ENCODE results near the gene KIN. TPM values are rescaled to one million over a fixed set of nuclear protein-coding genes. Genes with fewer than 3 reads are reported as not detected.

KIN gene
- polyA plus RNA-seq, 1 of the 3 experiments (the other 2 are of a cell fraction), result 3.2 TPM

DNA sequence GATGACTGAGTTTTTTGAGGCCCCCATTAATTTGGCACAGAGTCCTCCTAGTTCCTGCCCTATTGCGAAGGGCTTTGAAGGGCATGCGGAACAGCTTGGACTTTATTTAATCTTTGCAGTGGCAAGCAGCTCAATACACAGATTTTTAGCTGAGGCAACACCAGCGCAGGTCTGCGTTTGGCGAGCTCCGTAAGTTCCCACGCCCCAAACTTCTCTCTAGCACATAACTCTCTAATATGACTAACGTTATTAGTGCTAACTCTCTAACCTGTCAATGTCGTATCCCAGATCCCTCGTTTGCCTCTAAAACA, 30.1 kb upstream of the KIN start:
- Histone ChIP-seq H3K4me1 (ENCODE audit: control insufficient read depth in 1 of 2, insufficient read depth in 2 of 2, low read depth in 1 of 2, low read length in 1 of 2) (peaks cover 0 to 13% of the 10 kb centered on the region in 2 experiments; a peak in 2 of 4 replicates), H3K4me3 (ENCODE audit: low read depth in 2 of 2, low read length in 1 of 2) (peak overlapping the region; percentile 98 to 100), H3K9ac (peak overlapping the region; percentile 72; the same call in 1 of the 2 replicates), H3F3A (replicated peaks; ENCODE audit: insufficient read depth) (no peaks in the 10 kb centered on the region), H3K9me2 (no peaks in the 10 kb centered on the region), H3K27me3 (ENCODE audit: insufficient read depth) (no peaks in the 10 kb centered on the region), H3K27ac (ENCODE audit: low read depth in 2 of 2, low read length in 1 of 2) (no peak overlapping the region; a peak in 1 of 4 replicates), H3K79me2 (ENCODE audit: insufficient read depth) (peaks cover 38% of the 10 kb centered on the region), H3K9me3 (no peaks in the 10 kb centered on the region), H3K4me2 (peak overlapping the region; percentile 95), H4K20me1 (ENCODE audit: insufficient read depth) (no peaks in the 10 kb centered on the region), H3K36me3 (replicated peaks in 1 of 2; ENCODE audit: control insufficient read depth in 1 of 2, insufficient read depth in 2 of 2, low read length in 1 of 2) (peaks cover 8 to 13% of the 10 kb centered on the region in 2 experiments), H2AFZ (ENCODE audit: low read depth) (peak overlapping the region; percentile 94; the same call in 1 of the 2 replicates)
- TF ChIP-seq, protein P1, sequence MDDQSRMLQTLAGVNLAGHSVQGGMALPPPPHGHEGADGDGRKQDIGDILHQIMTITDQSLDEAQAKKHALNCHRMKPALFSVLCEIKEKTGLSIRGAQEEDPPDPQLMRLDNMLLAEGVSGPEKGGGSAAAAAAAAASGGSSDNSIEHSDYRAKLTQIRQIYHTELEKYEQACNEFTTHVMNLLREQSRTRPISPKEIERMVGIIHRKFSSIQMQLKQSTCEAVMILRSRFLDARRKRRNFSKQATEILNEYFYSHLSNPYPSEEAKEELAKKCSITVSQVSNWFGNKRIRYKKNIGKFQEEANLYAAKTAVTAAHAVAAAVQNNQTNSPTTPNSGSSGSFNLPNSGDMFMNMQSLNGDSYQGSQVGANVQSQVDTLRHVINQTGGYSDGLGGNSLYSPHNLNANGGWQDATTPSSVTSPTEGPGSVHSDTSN (IDR thresholded peaks at IDR 0.05), result no peak
- TF ChIP-seq FOXJ3 (CRISPR knock-in tag; IDR thresholded peaks at IDR 0.05) (no peak), TEAD4 (IDR thresholded peaks at IDR 0.05; ENCODE audit: borderline replicate concordance, insufficient read depth) (no peak), CHD2 (IDR thresholded peaks at IDR 0.05; ENCODE audit: low read length, partially characterized antibody) (no peak), EP300 (IDR thresholded peaks at IDR 0.05; ENCODE audit: borderline replicate concordance in 1 of 2, low read depth in 1 of 2, low read length in 1 of 2) (no peak), RAD21 (IDR thresholded peaks at IDR 0.05; ENCODE audit: low read length) (no peak), TCF12 (IDR thresholded peaks at IDR 0.05) (no peak), NRF1 (IDR thresholded peaks at IDR 0.05; ENCODE audit: low read depth, low read length) (no peak), GABPA (IDR thresholded peaks at IDR 0.05; ENCODE audit: low read depth) (no peak), RCOR1 (IDR thresholded peaks at IDR 0.05; ENCODE audit: low read length) (no peak), NFIC (IDR thresholded peaks at IDR 0.05; ENCODE audit: borderline replicate concordance) (no peak), FOSL2 (IDR thresholded peaks at IDR 0.05; ENCODE audit: borderline replicate concordance, low read depth) (no peak), TAF1 (IDR thresholded peaks at IDR 0.05; ENCODE audit: borderline replicate concordance, low read depth, low read length) (no peak), POLR2AphosphoS5 (IDR thresholded peaks at IDR 0.05; ENCODE audit: low read depth, low read length) (no peak), EZH2phosphoT487 (IDR thresholded peaks at IDR 0.05; ENCODE audit: borderline replicate concordance, low read depth) (no peak)
- TF ChIP-seq, protein P2, sequence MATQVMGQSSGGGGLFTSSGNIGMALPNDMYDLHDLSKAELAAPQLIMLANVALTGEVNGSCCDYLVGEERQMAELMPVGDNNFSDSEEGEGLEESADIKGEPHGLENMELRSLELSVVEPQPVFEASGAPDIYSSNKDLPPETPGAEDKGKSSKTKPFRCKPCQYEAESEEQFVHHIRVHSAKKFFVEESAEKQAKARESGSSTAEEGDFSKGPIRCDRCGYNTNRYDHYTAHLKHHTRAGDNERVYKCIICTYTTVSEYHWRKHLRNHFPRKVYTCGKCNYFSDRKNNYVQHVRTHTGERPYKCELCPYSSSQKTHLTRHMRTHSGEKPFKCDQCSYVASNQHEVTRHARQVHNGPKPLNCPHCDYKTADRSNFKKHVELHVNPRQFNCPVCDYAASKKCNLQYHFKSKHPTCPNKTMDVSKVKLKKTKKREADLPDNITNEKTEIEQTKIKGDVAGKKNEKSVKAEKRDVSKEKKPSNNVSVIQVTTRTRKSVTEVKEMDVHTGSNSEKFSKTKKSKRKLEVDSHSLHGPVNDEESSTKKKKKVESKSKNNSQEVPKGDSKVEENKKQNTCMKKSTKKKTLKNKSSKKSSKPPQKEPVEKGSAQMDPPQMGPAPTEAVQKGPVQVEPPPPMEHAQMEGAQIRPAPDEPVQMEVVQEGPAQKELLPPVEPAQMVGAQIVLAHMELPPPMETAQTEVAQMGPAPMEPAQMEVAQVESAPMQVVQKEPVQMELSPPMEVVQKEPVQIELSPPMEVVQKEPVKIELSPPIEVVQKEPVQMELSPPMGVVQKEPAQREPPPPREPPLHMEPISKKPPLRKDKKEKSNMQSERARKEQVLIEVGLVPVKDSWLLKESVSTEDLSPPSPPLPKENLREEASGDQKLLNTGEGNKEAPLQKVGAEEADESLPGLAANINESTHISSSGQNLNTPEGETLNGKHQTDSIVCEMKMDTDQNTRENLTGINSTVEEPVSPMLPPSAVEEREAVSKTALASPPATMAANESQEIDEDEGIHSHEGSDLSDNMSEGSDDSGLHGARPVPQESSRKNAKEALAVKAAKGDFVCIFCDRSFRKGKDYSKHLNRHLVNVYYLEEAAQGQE (IDR thresholded peaks at IDR 0.05; ENCODE audit: low read depth, low read length), result no peak
- TF ChIP-seq, protein P3, sequence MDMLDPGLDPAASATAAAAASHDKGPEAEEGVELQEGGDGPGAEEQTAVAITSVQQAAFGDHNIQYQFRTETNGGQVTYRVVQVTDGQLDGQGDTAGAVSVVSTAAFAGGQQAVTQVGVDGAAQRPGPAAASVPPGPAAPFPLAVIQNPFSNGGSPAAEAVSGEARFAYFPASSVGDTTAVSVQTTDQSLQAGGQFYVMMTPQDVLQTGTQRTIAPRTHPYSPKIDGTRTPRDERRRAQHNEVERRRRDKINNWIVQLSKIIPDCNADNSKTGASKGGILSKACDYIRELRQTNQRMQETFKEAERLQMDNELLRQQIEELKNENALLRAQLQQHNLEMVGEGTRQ (IDR thresholded peaks at IDR 0.05; ENCODE audit: borderline replicate concordance, low read depth, low read length), result no peak
- TF ChIP-seq, protein P4, sequence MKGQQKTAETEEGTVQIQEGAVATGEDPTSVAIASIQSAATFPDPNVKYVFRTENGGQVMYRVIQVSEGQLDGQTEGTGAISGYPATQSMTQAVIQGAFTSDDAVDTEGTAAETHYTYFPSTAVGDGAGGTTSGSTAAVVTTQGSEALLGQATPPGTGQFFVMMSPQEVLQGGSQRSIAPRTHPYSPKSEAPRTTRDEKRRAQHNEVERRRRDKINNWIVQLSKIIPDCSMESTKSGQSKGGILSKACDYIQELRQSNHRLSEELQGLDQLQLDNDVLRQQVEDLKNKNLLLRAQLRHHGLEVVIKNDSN (IDR thresholded peaks at IDR 0.05; ENCODE audit: borderline replicate concordance, low read depth), result no peak
- TF ChIP-seq, protein P5, sequence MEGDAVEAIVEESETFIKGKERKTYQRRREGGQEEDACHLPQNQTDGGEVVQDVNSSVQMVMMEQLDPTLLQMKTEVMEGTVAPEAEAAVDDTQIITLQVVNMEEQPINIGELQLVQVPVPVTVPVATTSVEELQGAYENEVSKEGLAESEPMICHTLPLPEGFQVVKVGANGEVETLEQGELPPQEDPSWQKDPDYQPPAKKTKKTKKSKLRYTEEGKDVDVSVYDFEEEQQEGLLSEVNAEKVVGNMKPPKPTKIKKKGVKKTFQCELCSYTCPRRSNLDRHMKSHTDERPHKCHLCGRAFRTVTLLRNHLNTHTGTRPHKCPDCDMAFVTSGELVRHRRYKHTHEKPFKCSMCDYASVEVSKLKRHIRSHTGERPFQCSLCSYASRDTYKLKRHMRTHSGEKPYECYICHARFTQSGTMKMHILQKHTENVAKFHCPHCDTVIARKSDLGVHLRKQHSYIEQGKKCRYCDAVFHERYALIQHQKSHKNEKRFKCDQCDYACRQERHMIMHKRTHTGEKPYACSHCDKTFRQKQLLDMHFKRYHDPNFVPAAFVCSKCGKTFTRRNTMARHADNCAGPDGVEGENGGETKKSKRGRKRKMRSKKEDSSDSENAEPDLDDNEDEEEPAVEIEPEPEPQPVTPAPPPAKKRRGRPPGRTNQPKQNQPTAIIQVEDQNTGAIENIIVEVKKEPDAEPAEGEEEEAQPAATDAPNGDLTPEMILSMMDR (IDR thresholded peaks at IDR 0.05), result no peak
- TF ChIP-seq, protein P6, sequence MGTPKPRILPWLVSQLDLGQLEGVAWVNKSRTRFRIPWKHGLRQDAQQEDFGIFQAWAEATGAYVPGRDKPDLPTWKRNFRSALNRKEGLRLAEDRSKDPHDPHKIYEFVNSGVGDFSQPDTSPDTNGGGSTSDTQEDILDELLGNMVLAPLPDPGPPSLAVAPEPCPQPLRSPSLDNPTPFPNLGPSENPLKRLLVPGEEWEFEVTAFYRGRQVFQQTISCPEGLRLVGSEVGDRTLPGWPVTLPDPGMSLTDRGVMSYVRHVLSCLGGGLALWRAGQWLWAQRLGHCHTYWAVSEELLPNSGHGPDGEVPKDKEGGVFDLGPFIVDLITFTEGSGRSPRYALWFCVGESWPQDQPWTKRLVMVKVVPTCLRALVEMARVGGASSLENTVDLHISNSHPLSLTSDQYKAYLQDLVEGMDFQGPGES (IDR thresholded peaks at IDR 0.05; ENCODE audit: low read depth, low read length), result no peak
- DNase-seq, result no peak
- POLR2A ChIA-PET, result interaction anchor here (1.3 to 1.7 kb wide), 2 partner anchors 9 to 30 kb away, joined by 5 to 9 read pairs; partner anchors contain the start of genes ATP5F1C and KIN
- WGBS (ENCODE audit: low lambda C conversion rate), result 1% methylated on average over 10 of the region's 10 CpGs
- CTCF ChIA-PET, result interaction anchor here (0.6 to 2.2 kb wide), 3 partner anchors 9 to 1391 kb away, joined by 3 to 12 read pairs (median 4); no protein-coding TSS in a partner anchor

Measured in SK-N-SH (cell line).